Measurements from ENCODE around the gene UGT1A1.

The UGT1A1 gene

GRCh38 chr2:233815861-233816260 is 55.8 kb downstream of the UGT1A1 start:
- no peak overlapping the region for H3K27ac Mint-ChIP-seq
- H3K27me3 Mint-ChIP-seq, result peaks cover 50% of the 10 kb centered on the region
- no peak for ATAC-seq
- H3K4me1 Mint-ChIP-seq, result no peaks in the 10 kb centered on the region
- no peaks in the 10 kb centered on the region for H3K36me3 Mint-ChIP-seq
- no peak overlapping the region for H3K4me3 Mint-ChIP-seq
- H3K9me3 Mint-ChIP-seq, result no peaks in the 10 kb centered on the region

- no peaks in the 10 kb centered on the region for H3K36me3 Mint-ChIP-seq
- peaks cover 46% of the 10 kb centered on the region for H3K27me3 Mint-ChIP-seq
Observed at GRCh38 chr2:233816334-233816733, 56.3 kb downstream of the UGT1A1 start.

GRCh38 chr2:233816771-233817170 is 56.7 kb downstream of the UGT1A1 start:
- H3K4me3 Mint-ChIP-seq, result no peak overlapping the region
- no peaks in the 10 kb centered on the region for H3K36me3 Mint-ChIP-seq

More at GRCh38 chr2:233816334-233816733, 56.3 kb downstream of the UGT1A1 start:
- no peak for ATAC-seq
- no peaks in the 10 kb centered on the region for H3K9me3 Mint-ChIP-seq
- no peak overlapping the region for H3K4me3 Mint-ChIP-seq
- no peak overlapping the region for H3K27ac Mint-ChIP-seq
- H3K4me1 Mint-ChIP-seq, result no peaks in the 10 kb centered on the region

GRCh38 chr2:233817361-233817911 is 57.4 kb downstream of the UGT1A1 start:
- no peaks in the 10 kb centered on the region for H3K4me1 Mint-ChIP-seq
- H3K27me3 Mint-ChIP-seq, result peaks cover 39% of the 10 kb centered on the region
- H3K9me3 Mint-ChIP-seq, result no peaks in the 10 kb centered on the region
- no peak for ATAC-seq
- no peaks in the 10 kb centered on the region for H3K36me3 Mint-ChIP-seq
- H3K4me3 Mint-ChIP-seq, result no peak overlapping the region
- no peak overlapping the region for H3K27ac Mint-ChIP-seq

More at GRCh38 chr2:233816771-233817170, 56.7 kb downstream of the UGT1A1 start:
- no peak overlapping the region for H3K27ac Mint-ChIP-seq
- peaks cover 41% of the 10 kb centered on the region for H3K27me3 Mint-ChIP-seq
- no peak for ATAC-seq
- no peaks in the 10 kb centered on the region for H3K9me3 Mint-ChIP-seq
- no peaks in the 10 kb centered on the region for H3K4me1 Mint-ChIP-seq

- H3K4me1 Mint-ChIP-seq, result no peaks in the 10 kb centered on the region
- H3K27me3 Mint-ChIP-seq, result peaks cover 39% of the 10 kb centered on the region
- H3K36me3 Mint-ChIP-seq, result no peaks in the 10 kb centered on the region
- ATAC-seq, result no peak
- H3K4me3 Mint-ChIP-seq, result no peak overlapping the region
- no peaks in the 10 kb centered on the region for H3K9me3 Mint-ChIP-seq
- no peak overlapping the region for H3K27ac Mint-ChIP-seq
Observed at GRCh38 chr2:233817995-233818638, 58.0 kb downstream of the UGT1A1 start.

GRCh38 chr2:233818639-233819621 is 58.9 kb downstream of the UGT1A1 start:
- no peak overlapping the region for H3K4me3 Mint-ChIP-seq
- peaks cover 39% of the 10 kb centered on the region for H3K27me3 Mint-ChIP-seq
- no peaks in the 10 kb centered on the region for H3K36me3 Mint-ChIP-seq
- ATAC-seq, result no peak
- no peaks in the 10 kb centered on the region for H3K4me1 Mint-ChIP-seq
- H3K27ac Mint-ChIP-seq, result no peak overlapping the region
- H3K9me3 Mint-ChIP-seq, result no peaks in the 10 kb centered on the region

- no peak for ATAC-seq
- Mint-ChIP-seq H3K36me3 (no peaks in the 10 kb centered on the region), H3K4me1 (no peaks in the 10 kb centered on the region), H3K27me3 (peaks cover 39% of the 10 kb centered on the region), H3K27ac (no peak overlapping the region), H3K9me3 (no peaks in the 10 kb centered on the region), H3K4me3 (no peak overlapping the region)
Observed at GRCh38 chr2:233819884-233820773, 60.1 kb downstream of the UGT1A1 start.

GRCh38 chr2:233820774-233821105 is 60.7 kb downstream of the UGT1A1 start:
- Mint-ChIP-seq H3K27ac (no peak overlapping the region), H3K4me3 (no peak overlapping the region), H3K36me3 (no peaks in the 10 kb centered on the region), H3K27me3 (peaks cover 39% of the 10 kb centered on the region), H3K9me3 (no peaks in the 10 kb centered on the region), H3K4me1 (no peaks in the 10 kb centered on the region)
- no peak for ATAC-seq

- H3K4me1 Mint-ChIP-seq, result no peaks in the 10 kb centered on the region
- no peaks in the 10 kb centered on the region for H3K36me3 Mint-ChIP-seq
- H3K27ac Mint-ChIP-seq, result no peak overlapping the region
- no peak for ATAC-seq
- peaks cover 39% of the 10 kb centered on the region for H3K27me3 Mint-ChIP-seq
- H3K9me3 Mint-ChIP-seq, result no peaks in the 10 kb centered on the region
- H3K4me3 Mint-ChIP-seq, result no peak overlapping the region
Observed at GRCh38 chr2:233821196-233821595, 61.1 kb downstream of the UGT1A1 start.

GRCh38 chr2:233821709-233822100 is 61.6 kb downstream of the UGT1A1 start:
- Mint-ChIP-seq H3K4me1 (no peaks in the 10 kb centered on the region), H3K27me3 (peaks cover 39% of the 10 kb centered on the region), H3K36me3 (no peaks in the 10 kb centered on the region), H3K4me3 (no peak overlapping the region), H3K27ac (no peak overlapping the region), H3K9me3 (no peaks in the 10 kb centered on the region)
- no peak for ATAC-seq

- H3K27ac Mint-ChIP-seq, result no peak overlapping the region
- no peak for ATAC-seq
- no peaks in the 10 kb centered on the region for H3K9me3 Mint-ChIP-seq
- H3K4me3 Mint-ChIP-seq, result no peak overlapping the region
- H3K4me1 Mint-ChIP-seq, result no peaks in the 10 kb centered on the region
- H3K36me3 Mint-ChIP-seq, result no peaks in the 10 kb centered on the region
- H3K27me3 Mint-ChIP-seq, result peaks cover 34% of the 10 kb centered on the region
Observed at GRCh38 chr2:233822101-233822771, 62.2 kb downstream of the UGT1A1 start.

Measured in stimulated activated memory B cell treated with anti-CD40 and anti-IgM and Interleukin-4, amounts not matched to agents 10 μg/mL and 1 μg/mL and 100 μg/mL, for 72 hours (primary cell).